B cell (primary cell): ENCODE measurements around the gene TRPM1.

ENCODE experiments used
- EZH2 ChIP-seq: IDR thresholded peaks from 2 replicates; pipeline ENCODE4 v1.6.1; 2012; ENCODE audit warnings: borderline replicate concordance, low read depth, mild to moderate bottlenecking, moderate library complexity, low read length; ENCODE audit not compliant: insufficient read depth, poor library complexity, severe bottlenecking
- TF ChIP-seq, protein P1 (sequence below): fragments of 200-600 bp; IDR thresholded peaks from one replicate; pipeline ENCODE4 v1.8.0; 2022; ENCODE audit warnings: antibody characterized with exemption, mild to moderate bottlenecking

DNA sequence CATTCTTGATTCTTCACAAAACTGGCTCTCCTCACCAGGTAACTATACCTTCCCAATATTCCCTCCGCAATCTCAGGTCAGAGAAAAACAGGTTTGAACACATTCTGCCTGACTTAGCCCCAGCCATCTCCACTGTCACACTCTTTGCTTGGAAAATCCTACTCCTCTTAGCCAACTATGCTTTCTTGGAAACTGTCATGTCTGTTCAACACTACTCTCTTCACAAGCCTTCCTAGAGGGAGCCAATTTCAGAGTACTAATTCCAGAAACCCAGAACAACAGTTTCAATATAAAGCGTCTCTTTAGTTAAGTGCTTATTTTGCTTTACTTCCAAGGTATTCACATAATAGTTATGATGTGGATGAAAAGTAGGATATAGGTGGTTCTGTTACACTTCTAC is 131.8 kb downstream of the TRPM1 start:
- TF ChIP-seq, protein P1, sequence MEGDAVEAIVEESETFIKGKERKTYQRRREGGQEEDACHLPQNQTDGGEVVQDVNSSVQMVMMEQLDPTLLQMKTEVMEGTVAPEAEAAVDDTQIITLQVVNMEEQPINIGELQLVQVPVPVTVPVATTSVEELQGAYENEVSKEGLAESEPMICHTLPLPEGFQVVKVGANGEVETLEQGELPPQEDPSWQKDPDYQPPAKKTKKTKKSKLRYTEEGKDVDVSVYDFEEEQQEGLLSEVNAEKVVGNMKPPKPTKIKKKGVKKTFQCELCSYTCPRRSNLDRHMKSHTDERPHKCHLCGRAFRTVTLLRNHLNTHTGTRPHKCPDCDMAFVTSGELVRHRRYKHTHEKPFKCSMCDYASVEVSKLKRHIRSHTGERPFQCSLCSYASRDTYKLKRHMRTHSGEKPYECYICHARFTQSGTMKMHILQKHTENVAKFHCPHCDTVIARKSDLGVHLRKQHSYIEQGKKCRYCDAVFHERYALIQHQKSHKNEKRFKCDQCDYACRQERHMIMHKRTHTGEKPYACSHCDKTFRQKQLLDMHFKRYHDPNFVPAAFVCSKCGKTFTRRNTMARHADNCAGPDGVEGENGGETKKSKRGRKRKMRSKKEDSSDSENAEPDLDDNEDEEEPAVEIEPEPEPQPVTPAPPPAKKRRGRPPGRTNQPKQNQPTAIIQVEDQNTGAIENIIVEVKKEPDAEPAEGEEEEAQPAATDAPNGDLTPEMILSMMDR: no peak
- TF ChIP-seq EZH2: no peak
